ENCODE measurements around the gene NUP54. TPM values are rescaled to one million over a fixed set of nuclear protein-coding genes. Genes with fewer than 3 reads are reported as not detected.

Gene NUP54
- total and polyA plus RNA-seq, 4 donors = 19.8 to 57.6 (median 28.3) TPM

GRCh38 chr4:76188149-76188548 is 40.0 kb upstream of the NUP54 start:
- no peak overlapping the region for H3K27ac ChIP-seq (ENCODE audit: low read depth in 1 of 2, low read length in 1 of 2)
- H3K9ac ChIP-seq (ENCODE audit: insufficient read depth in 1 of 2, low read length in 2 of 2) = no peak overlapping the region
- no peaks in the 10 kb centered on the region for H3K27me3 ChIP-seq (ENCODE audit: control insufficient read depth in 3 of 3, insufficient read depth in 3 of 3, low read length in 2 of 3)
- peaks cover 4 to 31% (median 14%) of the 10 kb centered on the region in 4 donors for H3K36me3 ChIP-seq (ENCODE audit: control insufficient read depth in 4 of 4, insufficient read depth in 4 of 4, low read length in 4 of 4)
- no peak for ATAC-seq (ENCODE audit: insufficient read depth, low FRiP score)
- H3K9me3 ChIP-seq (ENCODE audit: control insufficient read depth in 4 of 4, insufficient read depth in 3 of 4, low read length in 3 of 4) = peaks cover 0 to 4% (median 1%) of the 10 kb centered on the region in 4 donors
- no peak for DNase-seq
- no peak overlapping the region for H3K4me3 ChIP-seq
- H3K4me1 ChIP-seq (ENCODE audit: control insufficient read depth in 5 of 5, insufficient read depth in 5 of 5, low read length in 5 of 5) = peaks cover 5 to 10% (median 8%) of the 10 kb centered on the region in 5 donors
- no peak for TF ChIP-seq CTCF (IDR thresholded peaks at IDR 0.05; ENCODE audit: control extremely low read depth, extremely low read depth)

GRCh38 chr4:76187152-76187551 is 39.0 kb upstream of the NUP54 start:
- 43 to 65% methylated on average over 3 of the region's 3 CpGs for WGBS, 2 donors
- DNase-seq (no peak), ATAC-seq (ENCODE audit: insufficient read depth, low FRiP score) (no peak)
- H3K4me3 ChIP-seq = no peak overlapping the region
- H3K27me3 ChIP-seq (ENCODE audit: control insufficient read depth in 3 of 3, insufficient read depth in 3 of 3, low read length in 2 of 3) = no peaks in the 10 kb centered on the region
- no peak for TF ChIP-seq CTCF (IDR thresholded peaks at IDR 0.05; ENCODE audit: control extremely low read depth, extremely low read depth)
- H3K9me3 ChIP-seq (ENCODE audit: control insufficient read depth in 4 of 4, insufficient read depth in 3 of 4, low read length in 3 of 4) = peaks cover 0 to 2% (median 0%) of the 10 kb centered on the region in 4 donors
- peaks cover 0 to 21% (median 7%) of the 10 kb centered on the region in 4 donors for H3K36me3 ChIP-seq (ENCODE audit: control insufficient read depth in 4 of 4, insufficient read depth in 4 of 4, low read length in 4 of 4)
- H3K9ac ChIP-seq (ENCODE audit: insufficient read depth in 1 of 2, low read length in 2 of 2) = no peak overlapping the region
- H3K4me1 ChIP-seq (ENCODE audit: control insufficient read depth in 5 of 5, insufficient read depth in 5 of 5, low read length in 5 of 5) = peaks cover 4 to 8% (median 7%) of the 10 kb centered on the region in 5 donors
- no peak overlapping the region for H3K27ac ChIP-seq (ENCODE audit: low read depth in 1 of 2, low read length in 1 of 2)

- 96% methylated on average over 5 of the region's 5 CpGs for WGBS, 2 donors
- no peak overlapping the region for H3K4me3 ChIP-seq
- TF ChIP-seq CTCF (IDR thresholded peaks at IDR 0.05; ENCODE audit: control extremely low read depth, extremely low read depth) = no peak
- H3K36me3 ChIP-seq (ENCODE audit: control insufficient read depth in 4 of 4, insufficient read depth in 4 of 4, low read length in 4 of 4) = peaks cover 0 to 18% (median 7%) of the 10 kb centered on the region in 4 donors
- H3K27ac ChIP-seq (ENCODE audit: low read depth in 1 of 2, low read length in 1 of 2) = no peak overlapping the region
- H3K27me3 ChIP-seq (ENCODE audit: control insufficient read depth in 3 of 3, insufficient read depth in 3 of 3, low read length in 2 of 3) = no peaks in the 10 kb centered on the region
- no peak overlapping the region for H3K9ac ChIP-seq (ENCODE audit: insufficient read depth in 1 of 2, low read length in 2 of 2)
- DNase-seq (no peak), ATAC-seq (ENCODE audit: insufficient read depth, low FRiP score) (no peak)
- H3K9me3 ChIP-seq (ENCODE audit: control insufficient read depth in 4 of 4, insufficient read depth in 3 of 4, low read length in 3 of 4) = no peaks in the 10 kb centered on the region
- H3K4me1 ChIP-seq (ENCODE audit: control insufficient read depth in 5 of 5, insufficient read depth in 5 of 5, low read length in 5 of 5) = peaks cover 0 to 3% (median 0%) of the 10 kb centered on the region in 5 donors
These were observed 34.3 kb upstream of the NUP54 start for GRCh38 chr4:76182463-76182862.
